Renal cortical epithelial cell (primary cell): Measurements from ENCODE around the gene LEF1. TPM values are rescaled to one million over a fixed set of nuclear protein-coding genes. Genes with fewer than 3 reads are reported as not detected.

ENCODE experiments used
- DNase-seq: peaks from one replicate; pipeline ENCODE4 v3.0.0-alpha.2; 2011; ENCODE audit warnings: low read depth
- total RNA-seq: library from RNA; depleted of rRNA; stranded (reverse); fragments of >200 nt; gene quantifications from 2 replicates; pipeline ENCODE4 v1.2.3, GENCODE V29; 2014

Gene LEF1
- total RNA-seq, 1 donor from 2014 or later = 18.6 TPM

GRCh38 chr4:108149588-108150380, 18.9 kb downstream of the LEF1 start:
- peak; percentile 95 for DNase-seq

- no peak for DNase-seq
Measured at GRCh38 chr4:108148316-108148715, 20.4 kb downstream of the LEF1 start.

GRCh38 chr4:108146819-108147218, 21.9 kb downstream of the LEF1 start:
- DNase-seq = no peak

GRCh38 chr4:108146336-108146735, 22.4 kb downstream of the LEF1 start:
- DNase-seq = no peak

- no peak for DNase-seq
Measured at GRCh38 chr4:108144451-108144850, 24.3 kb downstream of the LEF1 start.

GRCh38 chr4:108143515-108143914, 25.2 kb downstream of the LEF1 start:
- DNase-seq = no peak

- no peak for DNase-seq
Measured at GRCh38 chr4:108142870-108143269, 25.9 kb downstream of the LEF1 start.

GRCh38 chr4:108141213-108141950, 27.4 kb downstream of the LEF1 start:
- DNase-seq = no peak

GRCh38 chr4:108140328-108140727, 28.4 kb downstream of the LEF1 start:
- no peak for DNase-seq

- no peak for DNase-seq
Measured at GRCh38 chr4:108139089-108139488, 29.6 kb downstream of the LEF1 start.

GRCh38 chr4:108135549-108136209, 33.1 kb downstream of the LEF1 start:
- DNase-seq = no peak

- no peak for DNase-seq
Measured at GRCh38 chr4:108130955-108131354, 37.8 kb downstream of the LEF1 start.

GRCh38 chr4:108129196-108129595, 39.5 kb downstream of the LEF1 start:
- DNase-seq = peak; percentile 66

GRCh38 chr4:108126806-108127205, 41.9 kb downstream of the LEF1 start:
- no peak for DNase-seq

GRCh38 chr4:108120789-108121188, 47.9 kb downstream of the LEF1 start:
- no peak for DNase-seq

GRCh38 chr4:108119199-108119800, 49.4 kb downstream of the LEF1 start:
- no peak for DNase-seq

GRCh38 chr4:108118505-108118904, 50.2 kb downstream of the LEF1 start:
- peak; percentile 75 for DNase-seq

GRCh38 chr4:108117418-108118182, 51.1 kb downstream of the LEF1 start:
- peak; percentile 61 for DNase-seq

- DNase-seq = no peak
Measured at GRCh38 chr4:108116423-108117168, 52.1 kb downstream of the LEF1 start.

- no peak for DNase-seq
Measured at GRCh38 chr4:108115168-108115526, 53.6 kb downstream of the LEF1 start.

GRCh38 chr4:108114503-108114902, 54.2 kb downstream of the LEF1 start:
- no peak for DNase-seq
